HG03342 (cell line): ENCODE data around the gene SYT1.
A peak's percentile ranks its signal among the peaks of the same experiment; 100 is the strongest.
"Not testable (repeated sequence)": the region's sequence is repeated elsewhere in the genome, so short reads cannot be mapped to it uniquely, and the experiment has no call there.

Experiments used
- ATAC-seq: cut with Tn5 transposase; IDR thresholded peaks from one replicate; pipeline ENCODE4 v1.9.1; 2021; ENCODE audit warnings: mild to moderate bottlenecking, moderate library complexity; ENCODE audit not compliant: unreplicated experiment

SYT1 gene

DNA sequence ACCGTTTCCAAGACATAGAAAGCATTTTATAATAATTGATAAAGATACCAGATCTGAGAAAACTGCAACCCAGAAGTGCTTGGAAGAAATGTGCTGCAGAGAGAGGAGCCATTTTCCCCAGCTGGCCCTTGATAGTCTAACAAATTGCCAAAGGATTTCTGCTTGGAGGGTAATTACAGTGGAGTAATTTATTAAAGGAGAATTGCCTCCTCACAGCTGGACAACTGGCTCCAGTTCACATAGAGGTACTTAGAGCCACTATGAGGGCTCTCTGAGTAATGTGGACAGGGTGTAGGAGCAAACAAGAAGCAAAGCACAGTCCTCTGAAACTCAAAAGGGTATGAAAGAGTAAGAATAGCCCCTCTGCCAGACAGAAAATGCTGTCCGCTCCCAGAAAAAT lies 335.6 kb downstream of the SYT1 start:
- no peak for ATAC-seq

DNA sequence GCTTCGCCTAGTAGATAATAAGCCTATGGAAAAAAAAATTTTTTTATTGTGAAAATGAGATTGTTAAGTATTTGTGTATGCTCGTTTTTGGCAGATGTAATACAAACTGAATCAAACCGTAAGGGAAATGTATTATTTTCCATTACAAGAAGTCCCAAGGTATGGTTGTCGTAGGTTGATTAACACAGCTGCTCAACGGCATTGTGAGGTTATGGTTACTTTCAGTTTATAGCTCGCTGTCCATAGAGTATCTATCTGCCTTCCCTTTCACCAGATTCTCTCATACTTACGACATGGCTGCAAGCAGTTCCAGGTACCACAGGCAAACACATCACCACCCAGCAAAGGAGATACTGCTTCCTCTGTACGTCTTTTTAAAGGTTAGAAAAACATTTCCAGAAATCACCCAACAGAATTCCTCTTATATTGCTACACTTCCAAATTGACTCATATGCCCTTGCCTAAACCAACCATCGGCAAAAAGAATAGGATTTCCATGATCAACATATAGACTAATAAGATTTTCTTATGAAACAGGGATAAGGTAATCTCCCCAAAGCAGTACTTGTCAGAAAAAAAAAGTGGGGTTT lies 338.6 kb downstream of the SYT1 start:
- ATAC-seq, result no peak

DNA sequence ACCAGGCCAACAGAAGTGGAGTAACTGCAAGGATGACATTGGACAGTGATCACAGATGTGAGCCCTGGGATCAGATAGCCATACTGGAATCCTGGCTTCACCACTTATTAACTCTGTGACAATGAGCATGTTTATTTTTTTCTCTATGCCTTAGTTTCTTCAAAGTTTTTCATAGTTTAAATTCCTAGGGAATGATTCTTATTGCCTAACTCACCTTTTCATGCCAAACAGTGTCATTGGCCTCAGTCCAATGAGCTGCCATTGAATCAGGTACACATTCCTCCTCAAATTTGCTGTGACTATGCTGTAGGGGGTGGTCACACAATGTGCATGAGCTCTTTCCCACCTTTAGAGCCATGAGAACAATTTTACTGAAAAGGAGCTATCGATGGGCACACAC lies 342.3 kb downstream of the SYT1 start:
- no peak for ATAC-seq

DNA sequence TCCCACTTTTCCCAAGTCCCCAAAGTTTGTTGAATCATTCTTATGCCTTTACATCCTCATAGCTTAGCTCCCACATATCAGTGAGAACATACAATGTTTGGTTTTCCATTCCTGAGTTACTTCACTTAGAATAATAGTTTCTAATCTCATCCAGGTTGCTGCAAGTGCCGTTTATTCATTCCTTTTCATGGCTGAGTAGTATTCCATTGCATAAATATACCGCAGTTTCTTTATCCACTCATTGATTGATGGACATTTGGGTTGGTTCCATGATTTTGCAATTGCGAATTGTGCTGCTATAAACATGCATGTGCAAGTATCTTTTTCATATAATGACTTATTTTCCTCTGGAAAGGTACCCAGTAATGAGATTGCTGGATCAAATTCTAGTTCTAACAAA lies 345.8 kb downstream of the SYT1 start:
- ATAC-seq, result not testable (repeated sequence)

DNA sequence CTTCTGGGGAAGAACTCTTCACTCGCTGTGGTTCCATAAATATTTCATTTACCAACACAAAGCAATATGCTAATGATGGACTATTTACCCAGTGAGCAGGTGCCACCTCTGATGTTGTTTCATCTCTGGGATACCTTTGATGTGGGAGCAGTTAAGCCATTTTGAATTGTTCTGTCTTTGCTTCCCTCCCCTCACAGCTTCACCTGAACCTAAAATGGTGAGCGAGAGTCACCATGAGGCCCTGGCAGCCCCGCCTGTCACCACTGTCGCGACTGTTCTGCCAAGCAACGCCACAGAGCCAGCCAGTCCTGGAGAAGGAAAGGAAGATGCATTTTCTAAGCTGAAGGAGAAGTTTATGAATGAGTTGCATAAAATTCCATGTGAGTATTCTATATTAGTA lies 352.7 kb downstream of the SYT1 start:
- ATAC-seq, result no peak

DNA sequence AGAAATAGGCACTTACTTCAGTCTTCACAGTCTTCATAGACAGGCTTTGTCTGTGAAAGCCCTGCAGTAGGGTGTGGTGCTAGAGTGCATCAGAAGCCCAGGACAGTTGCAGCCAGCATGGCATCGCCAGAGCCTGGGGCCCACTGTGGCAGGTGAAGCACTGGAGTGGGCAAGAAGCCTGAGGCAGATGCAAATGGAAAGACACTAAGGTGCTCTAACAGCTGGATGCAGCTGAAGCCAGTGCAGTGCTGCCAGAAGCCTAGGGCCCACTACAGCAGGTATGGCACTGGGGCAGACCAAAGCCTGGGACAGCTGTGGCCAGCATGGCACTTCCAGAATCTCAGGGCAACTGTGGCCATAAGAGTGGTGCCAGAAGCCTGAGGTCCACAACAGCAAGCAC lies 358.6 kb downstream of the SYT1 start:
- no peak for ATAC-seq

DNA sequence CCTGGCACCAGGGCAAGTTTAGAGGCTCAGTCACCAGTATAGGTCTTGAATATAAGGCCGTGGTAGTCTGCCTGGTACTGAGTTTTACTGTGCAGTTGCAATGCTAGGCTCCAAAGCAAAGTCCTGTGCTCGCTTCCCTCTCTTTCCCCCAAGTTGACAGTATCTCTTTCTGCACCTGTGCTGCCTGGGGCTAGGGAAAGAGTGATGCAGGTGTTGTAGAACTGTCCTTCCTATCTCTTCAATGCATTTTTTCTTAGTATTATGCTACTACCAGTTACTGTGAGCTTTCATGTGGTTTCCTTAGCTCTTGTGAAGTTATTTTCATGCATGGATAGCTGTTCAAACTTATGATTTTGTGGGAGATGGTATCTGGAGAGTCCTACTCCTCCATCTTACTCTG lies 359.2 kb downstream of the SYT1 start:
- no peak for ATAC-seq

DNA sequence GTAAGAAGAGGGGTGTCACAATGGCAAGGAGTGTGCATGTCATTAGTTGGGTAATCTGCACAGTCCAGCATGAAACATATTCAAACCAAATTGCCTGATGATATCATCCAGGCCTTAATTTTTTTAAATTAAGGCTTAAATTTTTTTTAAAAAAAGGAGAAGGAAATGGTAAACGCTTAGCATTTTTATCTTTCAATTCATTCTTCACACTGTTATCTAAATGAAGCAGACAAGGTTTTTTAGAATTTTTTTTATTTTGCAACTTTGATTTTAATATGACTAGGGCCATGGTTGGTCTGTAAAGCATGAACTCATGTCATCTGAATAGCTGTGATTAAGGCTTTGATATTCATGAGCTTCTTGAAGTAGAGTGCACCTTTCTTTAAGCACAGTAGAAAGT lies 362.5 kb downstream of the SYT1 start:
- ATAC-seq, result no peak

DNA sequence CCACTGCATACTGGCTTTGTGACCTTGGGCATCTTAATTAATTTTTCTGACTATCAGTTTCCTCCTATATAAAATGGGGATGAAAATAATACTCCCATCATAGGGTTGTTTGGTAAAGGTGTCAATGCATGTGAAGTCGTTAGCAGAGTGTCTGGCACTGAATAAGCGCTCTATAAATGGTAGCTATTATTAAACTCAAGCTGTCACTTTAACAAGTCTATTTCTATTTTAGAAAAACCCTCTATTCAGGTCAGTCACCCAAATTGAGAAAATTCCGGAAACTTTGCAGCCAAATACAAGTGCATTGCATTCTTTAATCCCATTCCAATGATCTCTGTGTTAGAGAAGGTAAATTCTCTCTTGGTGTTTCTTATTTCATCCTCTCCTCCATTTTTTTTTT lies 363.1 kb downstream of the SYT1 start:
- no peak for ATAC-seq

DNA sequence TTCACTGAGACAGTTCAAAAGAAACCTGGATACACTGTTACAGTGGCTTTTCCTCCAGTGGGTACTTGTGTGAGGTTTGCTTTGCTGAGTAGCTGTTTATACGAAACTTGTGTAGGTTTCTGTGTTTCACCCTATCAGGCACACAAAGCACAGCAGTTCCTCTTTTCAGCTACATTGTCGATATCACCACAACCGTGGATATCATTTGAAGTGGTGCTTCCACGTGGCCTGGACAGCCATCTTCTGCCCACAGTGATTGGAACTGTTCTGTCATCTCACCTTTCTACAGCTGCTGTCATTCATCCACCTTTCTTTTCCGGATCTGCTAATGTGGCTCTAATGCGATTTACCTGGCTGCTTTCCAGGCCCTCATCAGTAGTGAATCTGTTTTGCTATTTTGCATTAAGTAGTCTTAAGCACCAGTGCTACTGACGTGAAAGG lies 368.8 kb downstream of the SYT1 start:
- peak; percentile 78 for ATAC-seq

DNA sequence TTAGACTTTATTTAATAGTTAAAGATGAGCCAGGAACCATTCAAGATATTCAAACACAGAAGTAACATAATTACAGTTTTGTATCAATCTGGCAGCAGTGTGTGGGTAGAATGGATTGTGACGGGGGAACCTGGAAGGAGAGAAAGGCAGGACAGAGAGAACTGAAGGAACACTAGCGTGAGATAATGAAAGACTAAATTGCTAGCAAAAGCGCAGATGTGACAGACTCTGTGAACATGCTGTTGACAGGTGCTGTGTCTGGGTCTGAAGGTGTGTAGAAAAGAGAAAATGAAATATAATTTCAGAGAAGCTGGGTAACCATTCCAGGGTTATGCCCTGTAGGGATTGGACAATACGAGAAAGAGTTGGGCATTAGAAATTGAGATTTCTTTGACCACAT lies 372.3 kb downstream of the SYT1 start:
- ATAC-seq, result no peak

DNA sequence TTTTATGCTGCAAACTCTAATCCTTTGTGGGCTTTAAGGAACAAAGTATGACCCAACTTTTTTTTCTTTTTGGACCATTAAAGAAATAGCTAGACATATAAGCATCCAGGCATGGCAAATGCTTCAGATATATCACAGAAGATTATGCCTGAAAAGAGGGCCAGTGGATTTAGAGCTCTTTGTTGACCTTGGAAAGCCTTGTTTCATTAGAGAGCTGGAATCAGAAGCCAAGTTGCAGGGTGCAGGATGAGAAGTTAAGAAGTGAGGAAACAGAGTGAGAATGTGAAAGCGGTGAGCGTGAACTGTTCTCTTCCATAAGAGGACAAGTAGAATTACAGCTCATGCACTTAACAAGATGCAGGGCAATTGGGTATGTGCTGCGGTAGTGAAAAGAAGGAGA lies 373.7 kb downstream of the SYT1 start:
- no peak for ATAC-seq

DNA sequence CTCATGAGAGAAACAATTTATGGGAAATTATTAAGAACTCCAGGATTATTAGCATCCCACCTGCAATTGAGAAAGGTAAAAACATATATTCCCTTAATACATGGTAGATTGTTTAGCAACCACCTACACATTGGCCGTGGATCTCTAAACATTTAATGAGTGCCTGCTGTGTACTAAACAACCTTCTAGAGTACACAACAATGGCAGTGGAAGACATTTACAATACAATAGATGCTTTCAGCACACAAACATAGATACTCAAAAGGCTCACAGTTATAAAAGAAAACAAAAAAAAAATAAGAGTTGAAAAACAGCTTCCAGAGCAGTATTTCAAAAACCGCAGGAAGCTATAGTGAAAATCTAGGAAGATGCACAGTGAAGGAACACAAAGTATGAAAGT lies 382.9 kb downstream of the SYT1 start:
- no peak for ATAC-seq

DNA sequence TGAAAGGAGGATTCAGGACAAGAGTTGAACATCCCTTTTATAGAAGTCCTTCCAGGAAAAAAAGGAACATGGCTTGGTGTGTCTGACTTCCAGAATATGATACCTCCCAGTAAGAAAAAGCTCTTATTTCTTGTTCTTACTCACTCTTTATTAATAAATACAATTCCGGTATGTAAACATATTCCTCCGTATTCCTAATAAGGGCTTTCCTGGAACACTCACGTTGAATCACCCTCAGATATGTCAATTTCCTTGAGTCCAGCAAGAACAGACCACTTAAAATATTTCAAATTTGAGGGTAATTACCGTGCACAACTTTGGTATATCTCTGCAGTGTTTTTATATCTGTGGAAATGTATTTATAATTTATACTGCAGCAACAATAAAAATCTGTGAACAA lies 385.6 kb downstream of the SYT1 start:
- ATAC-seq, result no peak

DNA sequence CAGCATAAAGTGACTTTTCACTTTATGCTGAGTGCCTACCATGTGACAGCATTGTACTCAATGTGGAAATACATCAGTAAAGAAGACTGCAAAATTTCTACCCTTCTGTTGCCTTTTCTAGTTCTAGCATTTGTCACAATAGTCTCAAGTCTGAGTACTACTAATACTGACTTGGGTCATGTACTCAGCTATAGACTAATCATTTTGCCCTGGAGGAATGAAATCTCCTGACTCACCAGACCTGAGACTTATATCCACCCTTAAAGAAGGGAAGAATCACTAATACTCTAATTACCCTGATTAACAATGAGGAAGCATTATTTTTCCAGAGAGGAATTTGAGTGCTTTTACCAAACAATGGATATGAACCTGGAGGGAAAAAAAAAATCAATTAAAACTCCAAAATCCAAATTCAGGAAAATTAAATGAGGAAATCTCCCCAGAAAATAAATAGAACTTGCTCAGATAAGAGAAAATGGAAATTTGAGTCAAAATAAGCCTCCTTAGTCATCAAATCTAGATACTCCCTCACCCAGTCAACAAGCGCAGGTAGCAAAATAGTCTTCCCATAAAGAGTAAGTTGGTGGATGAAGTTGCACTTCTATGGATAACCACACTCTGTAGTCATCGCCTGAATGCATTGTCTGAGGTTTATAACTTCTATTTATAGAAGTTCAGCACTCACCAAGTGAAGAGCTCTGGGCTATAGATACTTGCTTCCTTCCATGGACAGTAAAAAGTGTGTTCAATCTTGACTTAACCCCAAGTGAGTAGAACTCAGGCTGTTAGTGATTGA lies 386.6 kb downstream of the SYT1 start:
- ATAC-seq, result no peak

DNA sequence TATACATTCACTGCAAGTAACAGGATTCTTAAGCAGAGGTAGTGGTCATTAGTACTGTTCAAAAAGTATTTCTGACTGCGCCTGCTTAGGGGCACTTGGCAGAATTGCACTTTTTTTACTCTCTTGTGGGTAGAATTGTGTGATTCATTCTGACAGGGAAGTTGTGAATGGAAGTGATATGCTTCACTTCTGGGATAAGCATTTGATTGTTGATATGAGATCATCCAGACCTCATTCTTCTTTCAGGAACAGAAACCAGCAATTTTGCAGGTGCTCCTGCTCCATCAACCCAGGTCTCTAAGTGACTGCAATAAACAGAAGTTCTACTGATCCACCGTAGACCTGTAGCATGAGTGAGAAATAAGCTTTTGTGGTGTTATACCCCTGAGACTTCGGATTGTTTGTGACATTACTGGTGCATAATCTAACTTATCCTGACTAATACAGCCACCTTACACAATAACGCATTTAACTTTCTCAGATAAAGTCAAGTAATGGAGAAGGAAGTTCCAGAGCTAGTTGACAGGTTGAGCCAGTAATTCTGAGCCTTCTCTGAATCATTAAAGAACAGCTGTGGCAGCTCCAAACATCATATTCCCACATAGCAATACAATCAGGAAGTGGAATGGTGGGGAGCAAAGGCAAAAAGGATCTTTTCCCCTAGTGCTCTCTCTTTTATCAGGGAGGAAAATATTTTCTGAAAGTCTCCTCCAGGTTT lies 387.9 kb downstream of the SYT1 start:
- ATAC-seq, result no peak

DNA sequence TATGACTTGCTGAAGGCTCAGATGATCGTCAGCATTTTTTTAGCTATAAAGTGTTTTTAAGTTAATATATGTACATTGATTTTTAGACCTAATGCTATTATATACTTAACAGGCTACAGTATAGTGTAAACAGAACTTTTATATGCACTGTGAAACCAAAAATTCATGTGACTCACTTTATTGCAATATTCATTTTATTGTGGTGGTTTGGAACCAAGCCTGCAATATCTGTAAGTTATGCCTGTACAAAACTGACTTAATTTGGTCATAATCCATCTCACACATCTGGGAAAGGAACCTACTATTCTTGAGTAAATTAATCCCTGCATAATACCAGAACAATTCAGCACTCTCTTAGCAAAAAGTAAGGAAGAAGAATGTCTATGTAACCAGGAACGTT lies 390.7 kb downstream of the SYT1 start:
- no peak for ATAC-seq

DNA sequence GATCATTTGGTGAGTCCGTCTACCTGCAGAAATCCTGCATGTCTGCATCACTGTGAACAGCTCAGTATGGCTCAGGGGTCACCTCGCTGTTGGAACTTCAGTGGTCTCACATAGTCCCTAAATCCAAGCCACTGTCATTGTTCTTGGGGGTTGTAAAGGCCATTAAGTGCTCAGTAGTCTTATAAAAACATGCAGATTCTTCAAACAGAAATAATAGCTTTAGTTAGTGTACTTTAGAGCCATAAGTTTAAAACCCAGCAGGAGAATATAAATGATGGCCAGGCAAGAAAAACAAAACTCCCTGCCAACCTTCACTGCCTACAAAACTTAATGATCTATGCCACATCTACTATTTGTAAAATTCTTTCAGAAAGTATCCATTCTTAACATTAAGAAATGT lies 396.3 kb downstream of the SYT1 start:
- ATAC-seq, result no peak

DNA sequence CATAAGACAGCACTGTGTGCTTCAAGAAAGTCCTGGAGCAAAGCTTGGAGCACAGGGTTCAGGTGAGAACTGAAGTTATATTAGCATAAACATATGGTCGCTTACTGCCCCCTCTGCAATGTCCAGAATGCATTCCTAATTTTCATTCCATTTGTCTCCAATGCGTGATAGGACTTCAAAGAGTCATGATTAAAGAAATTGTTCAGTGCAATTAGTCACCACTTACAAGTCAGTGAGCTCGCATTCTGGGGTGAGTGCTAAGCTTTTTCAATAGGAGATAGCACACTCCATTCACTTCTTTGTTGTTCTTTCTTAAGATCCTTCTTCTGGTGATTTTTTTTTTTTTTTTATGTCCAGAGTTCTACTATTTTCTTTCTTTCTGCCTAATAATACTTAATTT lies 398.4 kb downstream of the SYT1 start:
- ATAC-seq, result no peak

DNA sequence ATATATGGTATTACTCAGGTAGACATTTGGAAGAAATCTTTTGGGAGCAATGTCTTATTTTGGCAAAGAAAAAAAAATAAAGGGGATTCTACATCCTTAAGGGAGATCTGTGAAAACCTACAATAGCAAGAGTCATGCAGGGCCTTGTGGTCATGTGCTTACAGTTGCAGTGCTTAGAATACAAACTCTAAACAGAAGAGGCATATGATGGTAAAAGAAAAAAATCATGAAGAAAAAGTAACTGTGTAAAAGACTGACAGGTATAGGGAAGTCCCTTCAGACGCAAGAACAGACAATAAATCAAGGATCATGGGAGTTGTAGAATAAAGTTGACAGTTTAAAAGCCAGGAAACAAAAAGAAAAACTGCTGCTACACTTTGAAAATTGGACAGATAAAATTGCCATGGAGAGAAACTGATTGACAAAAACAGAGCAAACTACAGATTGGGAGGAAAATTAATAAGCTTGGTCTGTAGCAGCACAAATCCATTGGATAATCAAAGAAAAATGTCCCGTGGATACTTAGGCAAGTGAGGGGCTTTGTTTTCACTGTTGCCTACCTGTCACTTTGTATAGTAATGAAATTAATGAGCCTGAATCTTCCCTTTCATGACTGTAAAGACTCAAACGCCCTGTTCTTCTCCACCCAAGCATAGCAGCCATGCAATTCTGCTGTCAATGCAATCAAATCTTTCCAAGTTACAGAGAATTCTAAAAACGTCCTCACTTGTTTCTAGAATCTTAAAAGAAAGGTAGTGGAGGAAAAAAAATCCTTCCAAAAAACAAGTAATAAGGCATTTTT lies 402.0 kb downstream of the SYT1 start:
- ATAC-seq, result no peak

DNA sequence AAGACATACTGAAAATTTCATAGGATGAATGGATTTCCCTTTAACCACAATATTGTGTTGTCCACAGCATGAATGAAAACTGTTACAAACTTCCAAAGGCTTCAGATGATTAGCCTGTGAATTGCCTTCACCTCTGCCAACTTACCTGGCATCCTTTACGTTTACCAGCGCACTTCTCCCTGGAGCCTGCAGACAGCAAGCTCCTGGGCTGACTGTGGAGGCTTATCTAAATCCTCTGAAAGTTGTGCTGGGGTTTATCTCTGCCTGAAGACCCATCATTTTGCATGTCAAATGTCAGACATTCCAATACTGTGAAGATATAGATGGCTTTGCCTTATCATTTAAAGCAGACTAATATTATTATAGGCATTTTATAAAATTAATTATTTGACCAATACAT lies 403.0 kb downstream of the SYT1 start:
- ATAC-seq, result no peak
